ENCODE measurements around the gene SVBP.

The SVBP gene

DNA sequence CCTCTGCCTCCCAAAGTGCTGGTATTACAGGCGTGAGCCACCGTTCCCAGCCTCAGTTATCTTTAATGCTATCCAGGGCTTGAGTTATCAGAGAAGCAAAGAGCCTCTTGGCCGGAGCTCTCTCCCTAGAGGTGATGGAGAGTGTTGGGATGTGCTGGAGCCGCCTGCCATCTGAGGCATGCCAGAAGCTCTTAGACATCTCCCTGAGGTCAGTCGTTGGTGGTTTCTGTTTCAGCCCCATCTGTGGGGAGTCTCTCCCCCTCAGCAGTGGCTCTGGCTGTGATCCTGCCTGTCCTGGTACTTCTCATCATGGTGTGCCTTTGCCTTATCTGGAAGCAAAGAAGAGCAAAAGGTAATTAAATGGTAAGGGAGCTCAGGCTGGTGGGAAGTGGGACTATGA, 17.6 kb upstream of the SVBP start:
- no CpG with 5 or more reads among the region's 5 CpGs for WGBS, 2 donors (ENCODE audit: extremely low coverage in 2 of 2, insufficient read length in 2 of 2, insufficient replicate concordance in 1 of 2)
- no peak for DNase-seq (ENCODE audit: low spot score)

DNA sequence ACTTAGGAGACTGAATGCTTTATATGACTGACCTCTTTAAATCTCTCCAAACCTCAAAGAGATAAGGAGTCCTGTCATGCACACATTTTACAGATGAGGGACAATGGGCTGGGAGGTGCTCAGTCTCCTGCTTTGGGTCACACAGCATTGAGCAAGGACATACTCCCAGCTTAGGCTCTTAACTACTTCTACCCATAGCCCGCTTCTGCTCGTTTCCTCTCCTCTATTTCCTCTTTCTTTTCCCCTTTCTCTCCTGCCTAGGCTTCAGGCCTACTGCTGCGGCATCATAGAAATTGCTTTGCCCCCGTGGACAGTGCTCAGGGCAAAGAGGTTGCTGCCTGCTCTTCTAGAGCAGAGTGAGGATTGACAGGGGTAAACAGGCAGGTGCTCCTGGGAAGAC, 16.8 kb upstream of the SVBP start:
- Histone ChIP-seq H3K18ac (ENCODE audit: low read length) (no peak overlapping the region), H3K36me3 (replicated peaks in 1 of 2; ENCODE audit: control insufficient read depth in 2 of 2, insufficient read depth in 2 of 2, low read length in 2 of 2) (no peaks in the 10 kb centered on the region), H4K91ac (ENCODE audit: low read depth, low read length, poor library complexity) (no peak overlapping the region), H3K79me1 (ENCODE audit: low read depth, low read length) (no peaks in the 10 kb centered on the region), H2BK15ac (ENCODE audit: low read length) (no peak overlapping the region), H2BK120ac (ENCODE audit: low read depth, low read length) (no peak overlapping the region), H2BK12ac (ENCODE audit: low read length) (no peak overlapping the region), H3K27me3 (ENCODE audit: control insufficient read depth in 3 of 3, insufficient read depth in 3 of 3, low read depth in 1 of 3, low read length in 3 of 3) (no peaks in the 10 kb centered on the region), H4K8ac (ENCODE audit: low read depth, low read length) (no peak overlapping the region), H2BK5ac (ENCODE audit: low read length) (no peak overlapping the region), H3K4ac (ENCODE audit: low read length) (no peak overlapping the region), H2AFZ (ENCODE audit: low read length) (no peak overlapping the region), H3K4me1 (ENCODE audit: control insufficient read depth in 2 of 2, insufficient read depth in 1 of 2, low read depth in 1 of 2, low read length in 2 of 2) (no peaks in the 10 kb centered on the region), H3K9me3 (replicated peaks in 1 of 2; ENCODE audit: control insufficient read depth in 2 of 2, insufficient read depth in 1 of 2, low read depth in 1 of 2, low read length in 2 of 2) (no peaks in the 10 kb centered on the region), H3K27ac (replicated peaks; ENCODE audit: low read length) (no peak overlapping the region), H3K14ac (ENCODE audit: low read length) (no peak overlapping the region), H3K4me3 (ENCODE audit: low read length in 2 of 2) (no peak overlapping the region), H2AK5ac (ENCODE audit: low read depth, low read length) (no peak overlapping the region), H3K23ac (ENCODE audit: low read depth, low read length, poor library complexity) (no peak overlapping the region), H3K4me2 (ENCODE audit: insufficient read depth, low read length, poor library complexity, severe bottlenecking) (no peak overlapping the region), H3K9ac (ENCODE audit: low read depth, low read length, poor library complexity) (no peak overlapping the region)
- DNase-seq (ENCODE audit: low spot score) = no peak
- WGBS, 2 donors (ENCODE audit: extremely low coverage in 2 of 2, insufficient read length in 2 of 2, insufficient replicate concordance in 1 of 2) = no CpG with 5 or more reads among the region's 4 CpGs

More for the DNA sequence above, 17.6 kb upstream of the SVBP start:
- Histone ChIP-seq H3K27ac (replicated peaks; ENCODE audit: low read length) (no peak overlapping the region), H2BK120ac (ENCODE audit: low read depth, low read length) (no peak overlapping the region), H3K14ac (ENCODE audit: low read length) (no peak overlapping the region), H3K4me3 (ENCODE audit: low read length in 2 of 2) (no peak overlapping the region), H3K23ac (ENCODE audit: low read depth, low read length, poor library complexity) (no peak overlapping the region), H4K8ac (ENCODE audit: low read depth, low read length) (no peak overlapping the region), H3K4ac (ENCODE audit: low read length) (no peak overlapping the region), H4K91ac (ENCODE audit: low read depth, low read length, poor library complexity) (no peak overlapping the region), H3K9ac (ENCODE audit: low read depth, low read length, poor library complexity) (no peak overlapping the region), H2BK12ac (ENCODE audit: low read length) (no peak overlapping the region), H3K9me3 (replicated peaks in 1 of 2; ENCODE audit: control insufficient read depth in 2 of 2, insufficient read depth in 1 of 2, low read depth in 1 of 2, low read length in 2 of 2) (no peaks in the 10 kb centered on the region), H3K18ac (ENCODE audit: low read length) (no peak overlapping the region), H3K79me1 (ENCODE audit: low read depth, low read length) (no peaks in the 10 kb centered on the region), H2BK5ac (ENCODE audit: low read length) (no peak overlapping the region), H3K36me3 (replicated peaks in 1 of 2; ENCODE audit: control insufficient read depth in 2 of 2, insufficient read depth in 2 of 2, low read length in 2 of 2) (no peaks in the 10 kb centered on the region), H2AK5ac (ENCODE audit: low read depth, low read length) (no peak overlapping the region), H3K27me3 (ENCODE audit: control insufficient read depth in 3 of 3, insufficient read depth in 3 of 3, low read depth in 1 of 3, low read length in 3 of 3) (no peaks in the 10 kb centered on the region), H3K4me2 (ENCODE audit: insufficient read depth, low read length, poor library complexity, severe bottlenecking) (no peak overlapping the region), H2AFZ (ENCODE audit: low read length) (no peak overlapping the region), H2BK15ac (ENCODE audit: low read length) (no peak overlapping the region), H3K4me1 (ENCODE audit: control insufficient read depth in 2 of 2, insufficient read depth in 1 of 2, low read depth in 1 of 2, low read length in 2 of 2) (no peaks in the 10 kb centered on the region)

DNA sequence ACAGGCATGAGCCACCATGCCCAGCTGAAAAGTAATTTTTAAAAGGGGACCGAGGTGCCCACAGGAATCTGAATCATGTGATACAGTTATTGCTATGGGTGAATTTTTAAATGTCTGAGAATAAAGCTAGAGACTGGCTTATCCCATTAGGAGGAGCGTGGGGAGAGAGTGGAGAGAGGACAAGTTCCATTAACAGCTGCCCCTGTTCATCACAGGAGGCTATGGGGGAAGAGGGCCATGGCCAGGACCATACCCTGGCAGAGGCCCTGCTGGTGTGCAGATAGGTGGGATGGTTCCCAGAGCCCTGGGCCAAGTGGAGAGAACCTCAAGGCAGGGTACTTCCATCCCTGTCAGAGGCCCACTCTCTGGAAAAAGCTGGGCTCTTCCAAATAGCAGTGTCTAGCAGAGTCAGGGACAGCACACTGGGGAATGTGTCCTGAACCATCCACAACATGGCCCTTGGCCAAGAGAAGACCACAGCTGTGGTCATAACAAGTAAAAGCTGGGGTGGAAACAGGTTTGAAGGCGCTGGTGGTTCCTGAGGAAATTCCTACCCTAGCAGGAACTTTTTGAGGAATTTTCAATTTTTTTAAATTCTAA, 15.5 kb upstream of the SVBP start:
- Histone ChIP-seq H3K79me1 (ENCODE audit: low read depth, low read length) (no peaks in the 10 kb centered on the region), H4K91ac (ENCODE audit: low read depth, low read length, poor library complexity) (no peak overlapping the region), H3K4me1 (ENCODE audit: control insufficient read depth in 2 of 2, insufficient read depth in 1 of 2, low read depth in 1 of 2, low read length in 2 of 2) (no peaks in the 10 kb centered on the region), H2AFZ (ENCODE audit: low read length) (no peak overlapping the region), H3K36me3 (replicated peaks in 1 of 2; ENCODE audit: control insufficient read depth in 2 of 2, insufficient read depth in 2 of 2, low read length in 2 of 2) (no peaks in the 10 kb centered on the region), H3K4me3 (ENCODE audit: low read length in 2 of 2) (no peak overlapping the region), H3K4me2 (ENCODE audit: insufficient read depth, low read length, poor library complexity, severe bottlenecking) (no peak overlapping the region), H2BK15ac (ENCODE audit: low read length) (no peak overlapping the region), H3K9me3 (replicated peaks in 1 of 2; ENCODE audit: control insufficient read depth in 2 of 2, insufficient read depth in 1 of 2, low read depth in 1 of 2, low read length in 2 of 2) (no peaks in the 10 kb centered on the region), H4K8ac (ENCODE audit: low read depth, low read length) (no peak overlapping the region), H3K4ac (ENCODE audit: low read length) (no peak overlapping the region), H3K14ac (ENCODE audit: low read length) (no peak overlapping the region), H2BK5ac (ENCODE audit: low read length) (no peak overlapping the region), H2BK120ac (ENCODE audit: low read depth, low read length) (no peak overlapping the region), H3K27me3 (ENCODE audit: control insufficient read depth in 3 of 3, insufficient read depth in 3 of 3, low read depth in 1 of 3, low read length in 3 of 3) (no peaks in the 10 kb centered on the region), H3K9ac (ENCODE audit: low read depth, low read length, poor library complexity) (no peak overlapping the region), H2BK12ac (ENCODE audit: low read length) (no peak overlapping the region), H2AK5ac (ENCODE audit: low read depth, low read length) (no peak overlapping the region), H3K27ac (replicated peaks; ENCODE audit: low read length) (no peak overlapping the region), H3K18ac (ENCODE audit: low read length) (no peak overlapping the region), H3K23ac (ENCODE audit: low read depth, low read length, poor library complexity) (no peak overlapping the region)
- no CpG with 5 or more reads among the region's 3 CpGs for WGBS, 2 donors (ENCODE audit: extremely low coverage in 2 of 2, insufficient read length in 2 of 2, insufficient replicate concordance in 1 of 2)
- DNase-seq (ENCODE audit: low spot score) = no peak

DNA sequence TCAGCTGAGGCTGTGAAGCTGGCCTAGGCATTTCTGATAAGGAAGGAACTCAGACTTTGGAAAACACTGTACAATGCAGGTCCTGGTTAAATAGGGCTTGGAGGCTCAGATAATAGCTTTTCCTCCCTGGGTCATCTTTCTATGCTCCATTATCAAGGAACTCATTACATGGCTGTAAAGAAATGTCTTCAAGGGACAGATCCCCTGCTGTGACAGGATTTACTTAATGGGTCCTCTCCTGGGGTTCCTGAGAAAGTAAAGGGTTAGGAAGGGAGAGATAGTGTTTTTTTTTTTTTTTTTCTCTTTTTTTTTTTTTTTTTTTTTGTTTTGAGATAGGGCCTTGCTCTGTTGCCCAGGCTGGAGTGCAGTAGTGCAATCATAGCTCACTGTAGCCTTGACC, 14.1 kb upstream of the SVBP start:
- Histone ChIP-seq H4K91ac (ENCODE audit: low read depth, low read length, poor library complexity) (no peak overlapping the region), H2BK120ac (ENCODE audit: low read depth, low read length) (no peak overlapping the region), H2BK12ac (ENCODE audit: low read length) (no peak overlapping the region), H2BK5ac (ENCODE audit: low read length) (no peak overlapping the region), H4K8ac (ENCODE audit: low read depth, low read length) (no peak overlapping the region), H2AFZ (ENCODE audit: low read length) (no peak overlapping the region), H3K23ac (ENCODE audit: low read depth, low read length, poor library complexity) (no peak overlapping the region), H2AK5ac (ENCODE audit: low read depth, low read length) (no peak overlapping the region), H3K4me3 (ENCODE audit: low read length in 2 of 2) (no peak overlapping the region), H3K14ac (ENCODE audit: low read length) (no peak overlapping the region), H3K36me3 (replicated peaks in 1 of 2; ENCODE audit: control insufficient read depth in 2 of 2, insufficient read depth in 2 of 2, low read length in 2 of 2) (no peaks in the 10 kb centered on the region), H3K4me2 (ENCODE audit: insufficient read depth, low read length, poor library complexity, severe bottlenecking) (no peak overlapping the region), H3K4ac (ENCODE audit: low read length) (no peak overlapping the region), H3K4me1 (ENCODE audit: control insufficient read depth in 2 of 2, insufficient read depth in 1 of 2, low read depth in 1 of 2, low read length in 2 of 2) (no peaks in the 10 kb centered on the region), H3K9me3 (replicated peaks in 1 of 2; ENCODE audit: control insufficient read depth in 2 of 2, insufficient read depth in 1 of 2, low read depth in 1 of 2, low read length in 2 of 2) (no peaks in the 10 kb centered on the region), H3K79me1 (ENCODE audit: low read depth, low read length) (no peaks in the 10 kb centered on the region), H2BK15ac (ENCODE audit: low read length) (no peak overlapping the region), H3K27me3 (ENCODE audit: control insufficient read depth in 3 of 3, insufficient read depth in 3 of 3, low read depth in 1 of 3, low read length in 3 of 3) (no peaks in the 10 kb centered on the region), H3K27ac (replicated peaks; ENCODE audit: low read length) (no peak overlapping the region), H3K9ac (ENCODE audit: low read depth, low read length, poor library complexity) (no peak overlapping the region), H3K18ac (ENCODE audit: low read length) (no peak overlapping the region)
- no peak for DNase-seq (ENCODE audit: low spot score)

Measured in neuronal stem cell (in vitro differentiated cells).